K562 (cell line): ENCODE data around the gene DGCR2. TPM values are rescaled to one million over a fixed set of nuclear protein-coding genes. Genes with fewer than 3 reads are reported as not detected.

Experiments used
- ATAC-seq: fragments of 200-7000 bp; cut with Tn5 transposase; 3 replicates; pipeline ENCODE4 v1.9.1; 2020; ENCODE audit warnings: moderate library complexity
- BruUV-seq: library from RNA; stranded (reverse); fragments of 400-500 nt; replicated peaks from 2 replicates; lab custom pipeline; 2021; lab: Mats Ljungman, UMichigan
- CTCF ChIA-PET: fragments of 300-600 bp; formaldehyde crosslinking; extraction: SDS; loops from one replicate; lab custom pipeline; 2021; ENCODE audit warnings: low intra/inter-chr PET ratio; lab: Yijun Ruan, JAX
- POLR2A ChIA-PET: fragments of 300-600, 350-650 bp; sonication (Branson Sonifier 250); formaldehyde crosslinking; extraction: SDS; loops from one replicate; lab custom pipeline; 2021; ENCODE audit warnings: antibody characterized with exemption, inconsistent platforms; lab: Yijun Ruan, JAX
- DNase-seq, 4 experiments: peaks; one replicate each; pipeline versions ENCODE4 v3.0.0 to v3.0.0-alpha.2; 2011 to 2018; ENCODE audit warnings: low spot score in 3 of 4, mixed read lengths in 3 of 4; ENCODE audit errors: extremely low read depth in 1 of 4
- FAIRE-seq: peaks from 2 replicates; lab custom pipeline; 2011; peaks lifted over from hg19 to GRCh38; lab: Jason Lieb, UNC
- H2AFZ ChIP-seq: 2 replicates; pipeline ENCODE4 v1.6.0; 2011; ENCODE audit warnings: low read depth, low read length, control low read depth, inconsistent platforms
- H3K27ac ChIP-seq: fragments of 200-600 bp; 3 replicates; pipeline ENCODE4 v1.8.0; 2011; ENCODE audit warnings: low read depth, mild to moderate bottlenecking, control low read depth, inconsistent platforms, low read length, moderate library complexity, mixed read lengths; ENCODE audit errors: extremely low read depth
- H3K27me3 ChIP-seq, 2 experiments: fragments of 300-600 bp in 1 of 2; 2 replicates in 1 of 2; 3 replicates in 1 of 2; pipeline versions ENCODE4 v1.6.0 to v1.8.0; 2011; ENCODE audit warnings: inconsistent platforms in 2 of 2, low read length in 2 of 2, mild to moderate bottlenecking in 1 of 2, mixed read lengths in 1 of 2, moderate library complexity in 1 of 2; ENCODE audit not compliant: control insufficient read depth in 2 of 2, insufficient read depth in 2 of 2
- H3K36me3 ChIP-seq: fragments of 300-600 bp; 3 replicates; pipeline ENCODE4 v1.8.0; 2011; ENCODE audit warnings: mild to moderate bottlenecking, low read length, inconsistent platforms; ENCODE audit not compliant: control insufficient read depth, insufficient read depth
- H3K4me1 ChIP-seq, 2 experiments: fragments of 200-600 bp in 1 of 2; replicated peaks in 1 of 2; 2 replicates in 1 of 2; 3 replicates in 1 of 2; pipeline versions ENCODE4 v1.5.1 to v1.8.0; 2011; ENCODE audit warnings: inconsistent platforms in 2 of 2, low read length in 2 of 2, mild to moderate bottlenecking in 1 of 2, mixed read lengths in 1 of 2, moderate library complexity in 1 of 2; ENCODE audit not compliant: control insufficient read depth in 2 of 2, insufficient read depth in 2 of 2
- H3K4me2 ChIP-seq: 2 replicates; pipeline ENCODE4 v1.6.1; 2011; ENCODE audit warnings: low read length, control low read depth, inconsistent platforms, mixed read lengths; ENCODE audit not compliant: insufficient read depth
- H3K4me3 ChIP-seq: fragments of 200-600 bp; sonication (generic), shearing (Covaris generic); 2 replicates; pipeline ENCODE4 v1.5.1; 2016; ENCODE audit warnings: control low read depth, inconsistent platforms
- H3K79me2 ChIP-seq: fragments of 200-600 bp; 3 replicates; pipeline ENCODE4 v1.8.0; 2011; ENCODE audit warnings: low read length, inconsistent platforms; ENCODE audit not compliant: control insufficient read depth, insufficient read depth
- H3K9ac ChIP-seq, 2 experiments: 2 replicates each; pipeline versions ENCODE4 v1.6.0 to v1.6.1; 2011; ENCODE audit warnings: low read depth in 2 of 2, low read length in 2 of 2, control low read depth in 1 of 2, inconsistent platforms in 1 of 2, mild to moderate bottlenecking in 1 of 2, mixed read lengths in 1 of 2; ENCODE audit not compliant: insufficient read depth in 1 of 2
- H3K9me1 ChIP-seq: one replicate; pipeline ENCODE4 v1.6.0; 2011; ENCODE audit warnings: inconsistent platforms, mild to moderate bottlenecking, low read length, moderate library complexity; ENCODE audit not compliant: control insufficient read depth, insufficient read depth
- H3K9me3 ChIP-seq: replicated peaks from 2 replicates; pipeline ENCODE4 v1.5.1; 2011; ENCODE audit warnings: low read depth, low read length, inconsistent platforms; ENCODE audit not compliant: control insufficient read depth, insufficient read depth
- H4K20me1 ChIP-seq: replicated peaks from 2 replicates; pipeline ENCODE4 v1.6.1; 2011; ENCODE audit warnings: low read length, inconsistent platforms, mixed read lengths; ENCODE audit not compliant: control insufficient read depth, insufficient read depth
- ELF1 ChIP-seq: fragments of 200-800 bp; sonication (Bioruptor generic); IDR thresholded peaks from 2 replicates; pipeline ENCODE4 v1.6.1; 2016; ENCODE audit warnings: missing genetic modification characterization, missing compliant biosample characterization
- HDAC6 ChIP-seq: IDR thresholded peaks from 2 replicates; pipeline ENCODE4 v1.6.1; 2012; ENCODE audit warnings: low read depth, mild to moderate bottlenecking, control low read depth, inconsistent platforms, low read length, moderate library complexity
- PURB ChIP-seq: sonication (generic); formaldehyde crosslinking; IDR thresholded peaks from 2 replicates; pipeline ENCODE4 v1.9.0; 2021; ENCODE audit warnings: low read depth, mild to moderate bottlenecking, missing genetic modification reagents
- RUNX1 ChIP-seq: sonication (generic); IDR thresholded peaks from 2 replicates; pipeline ENCODE4 v1.6.1; 2016; ENCODE audit warnings: antibody characterized with exemption, low read depth
- SMARCA5 ChIP-seq: fragments of 450-650 bp; IDR thresholded peaks from 2 replicates; pipeline ENCODE4 v1.6.1; 2016
- TAF15 ChIP-seq: fragments of 200-400 bp; formaldehyde crosslinking; IDR thresholded peaks from 2 replicates; pipeline ENCODE4 v1.6.1; 2017; ENCODE audit warnings: mild to moderate bottlenecking, low read depth, low read length, moderate library complexity
- ZNF124 ChIP-seq: sonication (generic); formaldehyde crosslinking; IDR thresholded peaks from 2 replicates; pipeline ENCODE4 v1.8.1; 2022; ENCODE audit warnings: missing genetic modification reagents
- ZNF282 ChIP-seq: sonication (generic); formaldehyde crosslinking; IDR thresholded peaks from 2 replicates; pipeline ENCODE4 v1.8.1; 2023; ENCODE audit warnings: missing genetic modification reagents
- WGBS: fragments of 100-300 bp; shearing (Covaris generic); methylation state at CpG from one replicate; pipeline ENCODE4 v1.1.6; 2016; ENCODE audit warnings: low coverage, mixed read lengths; ENCODE audit not compliant: insufficient coverage; ENCODE audit errors: missing lambda C conversion rate; 5-methylcytosine and 5-hydroxymethylcytosine counted together
- in situ Hi-C: fragments of 300-500 bp; cut with MboI; formaldehyde crosslinking; loops from 4 replicates; pipeline ENCODE4 v1.15.0; 2018; ENCODE audit warnings: inconsistent platforms, mixed read lengths
- intact Hi-C: fragments of 100-400 bp; cut with micrococcal nuclease; formaldehyde crosslinking; loops from 2 replicates; pipeline ENCODE4 v1.14.2; 2022
- polyA plus RNA-seq, 8 experiments: library from polyadenylated mRNA; depleted of rRNA in 4 of 8; stranded (reverse) in 5 of 8; unstranded in 3 of 8; fragments of >200 nt; fragmentation: Nextera tagmentation in 2 of 8; fragmentation: Illumina TruSeq in 1 of 8; extraction: Ambion mirVana in 2 of 8; extraction: Trizol in 1 of 8; gene quantifications; 2 replicates each; pipeline versions ENCODE4 v1.2.1 to v1.2.3, GENCODE V29; 2011 to 2014; ENCODE audit warnings: inconsistent platforms in 1 of 8, missing spikeins in 1 of 8
- total RNA-seq, 7 experiments: library from RNA; depleted of rRNA in 6 of 7; stranded (reverse); fragments of >200 nt in 6 of 7; fragmentation: Illumina TruSeq in 2 of 7; extraction: Trizol in 2 of 7; gene quantifications; 2 replicates each; pipeline versions ENCODE4 v1.2.1 to v1.2.3, GENCODE V29; 2011 to 2021; ENCODE audit warnings: low replicate concordance in 1 of 7
- TF ChIP-seq, protein P1 (sequence below): sonication (generic); formaldehyde crosslinking; IDR thresholded peaks from 2 replicates; pipeline ENCODE4 v1.8.1; 2022; ENCODE audit warnings: missing genetic modification reagents

The DGCR2 gene
- total and polyA plus RNA-seq, 9 of the 15 experiments (the other 6 are each of a cell fraction or from before 2014, with no cell fraction given) = 0.69 to 101 (median 56.4) TPM

DNA sequence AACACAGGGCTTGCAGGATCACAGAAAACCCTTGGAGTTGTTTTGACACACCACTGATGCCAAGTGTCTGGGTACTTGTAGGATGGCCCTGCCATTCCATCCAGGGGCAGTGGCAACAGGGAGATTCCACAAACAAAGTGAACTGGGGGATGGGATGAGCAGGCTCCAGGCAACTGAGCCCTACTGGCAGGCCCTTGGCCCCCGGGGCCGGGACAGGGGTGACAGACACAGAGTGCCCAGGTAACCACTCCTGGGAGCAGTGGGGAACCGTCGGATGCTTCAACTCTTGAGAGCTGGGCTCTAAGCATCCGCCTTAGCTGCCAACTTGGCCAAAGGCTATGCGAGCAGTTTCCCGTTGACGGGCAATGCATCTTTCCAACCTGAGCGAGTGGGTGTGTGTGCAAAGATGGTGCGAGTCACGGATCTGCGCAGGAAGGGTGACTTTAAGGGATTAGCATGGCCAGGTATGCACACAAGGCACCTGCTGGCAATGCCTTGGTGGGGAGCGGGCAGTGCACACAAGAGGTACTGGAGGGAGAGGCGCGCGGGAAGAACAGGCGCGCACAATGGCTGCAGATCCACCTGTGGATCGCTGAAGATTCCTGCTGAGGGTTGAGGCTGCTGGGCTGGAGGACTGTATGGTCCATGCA lies 103.1 kb downstream of the DGCR2 start:
- peaks cover 57 to 59% of the 10 kb centered on the region in 2 experiments for H3K27me3 ChIP-seq
- FAIRE-seq (no peak), ATAC-seq (no peak), DNase-seq (peak in 1 of 4 experiments; percentile 20)
- in situ Hi-C loops (no loop called here), intact Hi-C loops (no loop called here)
- no peaks in the 10 kb centered on the region for H3K79me2 ChIP-seq
- TF ChIP-seq ZNF282 = 0 out of 2 replicates have a peak, but pooled peaks have one; percentile 68
- TF ChIP-seq, protein P1, sequence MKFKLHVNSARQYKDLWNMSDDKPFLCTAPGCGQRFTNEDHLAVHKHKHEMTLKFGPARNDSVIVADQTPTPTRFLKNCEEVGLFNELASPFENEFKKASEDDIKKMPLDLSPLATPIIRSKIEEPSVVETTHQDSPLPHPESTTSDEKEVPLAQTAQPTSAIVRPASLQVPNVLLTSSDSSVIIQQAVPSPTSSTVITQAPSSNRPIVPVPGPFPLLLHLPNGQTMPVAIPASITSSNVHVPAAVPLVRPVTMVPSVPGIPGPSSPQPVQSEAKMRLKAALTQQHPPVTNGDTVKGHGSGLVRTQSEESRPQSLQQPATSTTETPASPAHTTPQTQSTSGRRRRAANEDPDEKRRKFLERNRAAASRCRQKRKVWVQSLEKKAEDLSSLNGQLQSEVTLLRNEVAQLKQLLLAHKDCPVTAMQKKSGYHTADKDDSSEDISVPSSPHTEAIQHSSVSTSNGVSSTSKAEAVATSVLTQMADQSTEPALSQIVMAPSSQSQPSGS (CRISPR knock-in tag) = 0 out of 2 replicates have a peak, but pooled peaks have one; percentile 64
- TF ChIP-seq SMARCA5 = no peak
- TF ChIP-seq PURB (CRISPR knock-in tag) = 0 out of 2 replicates have a peak, but pooled peaks have one; percentile 25
- peak; percentile 7; the same call in 1 of the 2 replicates for TF ChIP-seq TAF15
- TF ChIP-seq ZNF124 = 0 out of 2 replicates have a peak, but pooled peaks have one; percentile 51
- TF ChIP-seq RUNX1 = peak; percentile 55; the same call in 1 of the 2 replicates
- no peak for TF ChIP-seq ELF1 (tag)
- TF ChIP-seq HDAC6 = 0 out of 2 replicates have a peak, but pooled peaks have one; percentile 42
- no peaks in the 10 kb centered on the region; a peak in 1 of 5 replicates for H3K4me1 ChIP-seq
- H3K9me1 ChIP-seq = no peaks in the 10 kb centered on the region
- H4K20me1 ChIP-seq = peaks cover 24% of the 10 kb centered on the region; the same call in 1 of the 2 replicates
- no peaks in the 10 kb centered on the region for H3K9me3 ChIP-seq
- ChIA-PET POLR2A (interaction anchor here (0.7 to 3.8 kb wide), 5 partner anchors 16 to 132 kb away, joined by 3 to 13 read pairs (median 3); no protein-coding TSS in a partner anchor), CTCF (no interaction called here)
- no peak overlapping the region for H2AFZ ChIP-seq
- no TSS peak for BruUV-seq
- no peaks in the 10 kb centered on the region for H3K36me3 ChIP-seq
- no peak overlapping the region for H3K27ac ChIP-seq
- no peak overlapping the region for H3K4me3 ChIP-seq
- H3K9ac ChIP-seq = no peak overlapping the region
- H3K4me2 ChIP-seq = no peak overlapping the region
- WGBS = 13% methylated on average over 19 of the region's 19 CpGs
